Mesendoderm (in vitro differentiated cells): ENCODE results near the gene CFAP221.
"Not testable (repeated sequence)": the region's sequence is repeated elsewhere in the genome, so short reads cannot be mapped to it uniquely, and the experiment has no call there.

Experiments
- DNase-seq: peaks from one replicate; pipeline ENCODE4 v3.0.0; 2013
- H2AK5ac ChIP-seq: 2 replicates; pipeline ENCODE4 v1.6.1; 2013; ENCODE audit warnings: low read length, inconsistent platforms
- H2BK120ac ChIP-seq: 2 replicates; pipeline ENCODE4 v1.6.1; 2013; ENCODE audit warnings: low read depth, mild to moderate bottlenecking, low read length, moderate library complexity, mixed read lengths
- H2BK15ac ChIP-seq: replicated peaks from 2 replicates; pipeline ENCODE4 v1.6.1; 2013; ENCODE audit warnings: low read depth, mild to moderate bottlenecking, moderate library complexity
- H2BK5ac ChIP-seq: 2 replicates; pipeline ENCODE4 v1.6.1; 2013; ENCODE audit warnings: low read length, inconsistent platforms
- H3K18ac ChIP-seq: 2 replicates; pipeline ENCODE4 v1.6.1; 2013; ENCODE audit warnings: mild to moderate bottlenecking, low read length, mixed read lengths
- H3K23ac ChIP-seq: one replicate; pipeline ENCODE4 v1.6.1; 2013; ENCODE audit warnings: low read length
- H3K27ac ChIP-seq: 2 replicates; pipeline ENCODE4 v1.5.1; 2013; ENCODE audit warnings: low read depth, mild to moderate bottlenecking, inconsistent platforms, low read length, moderate library complexity
- H3K27me3 ChIP-seq: 2 replicates; pipeline ENCODE4 v1.6.1; 2013; ENCODE audit warnings: low read length, control low read depth, mild to moderate bottlenecking, inconsistent platforms; ENCODE audit not compliant: insufficient read depth, poor library complexity
- H3K36me3 ChIP-seq: 2 replicates; pipeline ENCODE4 v1.6.1; 2013; ENCODE audit warnings: low read length, inconsistent platforms; ENCODE audit not compliant: control insufficient read depth, insufficient read depth
- H3K4ac ChIP-seq: one replicate; pipeline ENCODE4 v1.6.1; 2013; ENCODE audit warnings: low read depth, mild to moderate bottlenecking, low read length, moderate library complexity
- H3K4me1 ChIP-seq: 2 replicates; pipeline ENCODE4 v1.6.1; 2013; ENCODE audit warnings: low read depth, low read length, inconsistent platforms; ENCODE audit not compliant: control insufficient read depth
- H3K4me2 ChIP-seq: 2 replicates; pipeline ENCODE4 v1.6.1; 2013; ENCODE audit warnings: low read length
- H3K4me3 ChIP-seq: 2 replicates; pipeline ENCODE4 v1.5.1; 2013; ENCODE audit warnings: mild to moderate bottlenecking, low read length
- H3K56ac ChIP-seq: one replicate; pipeline ENCODE4 v1.6.1; 2013; ENCODE audit warnings: low read length
- H3K79me1 ChIP-seq: 2 replicates; pipeline ENCODE4 v1.6.1; 2013; ENCODE audit warnings: low read length, inconsistent platforms
- H3K79me2 ChIP-seq: 2 replicates; pipeline ENCODE4 v1.6.1; 2013; ENCODE audit warnings: mild to moderate bottlenecking, low read length; ENCODE audit not compliant: control insufficient read depth, insufficient read depth
- H3K9ac ChIP-seq: 2 replicates; pipeline ENCODE4 v1.6.1; 2013; ENCODE audit warnings: low read length, inconsistent platforms
- H4K5ac ChIP-seq: one replicate; pipeline ENCODE4 v1.6.1; 2013; ENCODE audit warnings: low read length
- H4K8ac ChIP-seq: one replicate; pipeline ENCODE4 v1.6.1; 2013; ENCODE audit warnings: low read depth, mild to moderate bottlenecking, control low read depth, low read length, moderate library complexity
- WGBS: extraction: QIAGEN DNeasy Blood & Tissue Kit; methylation state at CpG from one replicate; pipeline ENCODE4 v1.1.7; 2013; ENCODE audit warnings: low lambda C conversion rate, missing lambda C conversion rate; ENCODE audit not compliant: insufficient coverage; ENCODE audit errors: extremely low coverage; 5-methylcytosine and 5-hydroxymethylcytosine counted together

The CFAP221 gene

DNA sequence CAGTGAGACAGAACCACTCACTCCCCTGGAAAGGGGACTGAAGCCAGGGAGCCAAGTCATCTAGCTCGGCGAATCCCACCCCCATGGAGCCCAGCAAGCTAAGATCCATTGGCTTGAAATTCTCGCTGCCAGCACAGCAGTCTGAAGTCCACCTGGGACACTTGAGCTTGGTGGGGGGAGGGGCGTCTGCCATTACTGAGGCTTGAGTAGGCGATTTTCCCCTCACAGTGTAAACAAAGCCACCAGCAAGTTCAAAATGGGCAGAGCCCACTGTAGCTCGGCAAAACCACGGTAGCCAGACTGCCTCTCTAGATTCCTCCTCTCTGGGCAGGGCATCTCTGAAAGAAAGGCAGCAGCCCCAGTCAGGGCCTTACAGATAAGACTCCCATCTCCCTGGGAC is 74.5 kb downstream of the CFAP221 start:
- not testable (repeated sequence) for H3K4me1 ChIP-seq, H2BK15ac ChIP-seq, H3K27ac ChIP-seq, H3K18ac ChIP-seq, H3K79me1 ChIP-seq, H3K4me3 ChIP-seq, H3K36me3 ChIP-seq, H3K4ac ChIP-seq, H3K9ac ChIP-seq, H2BK5ac ChIP-seq, H2AK5ac ChIP-seq, DNase-seq, H3K79me2 ChIP-seq, H3K23ac ChIP-seq, H2BK120ac ChIP-seq, H4K5ac ChIP-seq, H4K8ac ChIP-seq, H3K27me3 ChIP-seq, H3K56ac ChIP-seq, H3K4me2 ChIP-seq
- WGBS = no CpG with 5 or more reads among the region's 7 CpGs

DNA sequence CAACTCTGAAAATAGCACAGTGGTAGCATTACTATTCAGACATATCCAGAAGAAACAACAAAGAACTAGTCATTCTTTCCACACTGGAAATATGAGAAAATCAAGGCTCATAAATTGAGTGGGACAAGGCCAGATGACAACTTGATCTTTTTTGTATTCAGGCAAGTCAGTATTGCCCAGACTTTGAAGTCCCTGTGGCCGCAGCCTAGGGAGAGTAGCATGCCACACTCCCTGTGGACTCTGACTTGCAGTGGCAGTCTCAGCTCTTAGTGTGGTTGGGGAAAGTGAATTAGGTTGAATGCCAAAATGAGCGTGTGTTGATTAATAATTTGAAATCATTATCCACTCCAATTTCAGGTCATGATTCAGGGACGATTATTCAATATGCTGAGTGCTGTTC is 81.0 kb downstream of the CFAP221 start:
- no peaks in the 10 kb centered on the region for H3K36me3 ChIP-seq

DNA sequence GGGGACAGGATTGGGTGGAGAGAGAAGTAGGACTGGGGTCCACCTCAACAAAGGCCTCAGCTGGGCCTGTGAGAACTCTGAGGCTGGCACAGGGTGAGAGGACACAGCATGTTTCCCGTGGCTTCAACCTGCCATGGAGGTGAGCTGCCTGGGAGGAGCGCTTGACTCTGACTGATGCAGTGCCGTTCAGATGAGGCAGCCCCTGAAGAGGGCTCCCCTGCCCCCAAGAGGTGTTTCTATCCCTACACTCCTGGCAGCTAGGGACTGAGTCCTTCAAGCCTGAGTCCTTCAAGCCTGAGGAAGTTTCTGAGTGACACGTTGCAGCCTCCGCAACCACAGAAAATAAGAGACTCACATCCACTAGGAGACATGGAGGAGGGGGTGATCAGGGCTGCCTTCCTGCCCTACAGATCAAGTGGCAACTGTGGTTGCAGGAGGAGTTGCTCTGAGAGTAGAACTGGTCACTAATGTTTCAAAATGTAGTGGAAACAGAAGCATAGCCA is 85.1 kb downstream of the CFAP221 start:
- H3K79me1 ChIP-seq = no peaks in the 10 kb centered on the region
- H3K18ac ChIP-seq = no peak overlapping the region
- no peak overlapping the region for H2AK5ac ChIP-seq
- WGBS = no CpG with 5 or more reads among the region's 5 CpGs
- no peak overlapping the region for H3K4me2 ChIP-seq
- no peak overlapping the region for H2BK15ac ChIP-seq
- DNase-seq = peak; percentile 8
- H4K8ac ChIP-seq = no peak overlapping the region
- no peaks in the 10 kb centered on the region for H3K4me1 ChIP-seq
- no peaks in the 10 kb centered on the region for H3K36me3 ChIP-seq
- H3K4ac ChIP-seq = no peak overlapping the region
- H3K79me2 ChIP-seq = no peaks in the 10 kb centered on the region
- no peak overlapping the region for H3K56ac ChIP-seq
- no peak overlapping the region for H2BK5ac ChIP-seq
- no peak overlapping the region for H2BK120ac ChIP-seq
- H3K27ac ChIP-seq = no peak overlapping the region
- H3K9ac ChIP-seq = no peak overlapping the region
- no peak overlapping the region for H3K23ac ChIP-seq
- H3K4me3 ChIP-seq = no peak overlapping the region
- H4K5ac ChIP-seq = no peak overlapping the region
- H3K27me3 ChIP-seq = no peaks in the 10 kb centered on the region

More for the DNA sequence above, 81.0 kb downstream of the CFAP221 start:
- no peak overlapping the region for H3K27ac ChIP-seq
- H3K23ac ChIP-seq = no peak overlapping the region
- no peak overlapping the region for H4K8ac ChIP-seq
- no peaks in the 10 kb centered on the region for H3K79me2 ChIP-seq
- no peak overlapping the region for H3K4me3 ChIP-seq
- H4K5ac ChIP-seq = no peak overlapping the region
- no peaks in the 10 kb centered on the region for H3K4me1 ChIP-seq
- WGBS = no CpG with 5 or more reads among the region's 3 CpGs
- H3K9ac ChIP-seq = no peak overlapping the region
- H3K4ac ChIP-seq = no peak overlapping the region
- no peaks in the 10 kb centered on the region for H3K27me3 ChIP-seq
- H3K4me2 ChIP-seq = no peak overlapping the region
- no peak overlapping the region for H2BK5ac ChIP-seq
- no peak overlapping the region for H2BK15ac ChIP-seq
- no peak overlapping the region for H2AK5ac ChIP-seq
- no peak overlapping the region for H3K56ac ChIP-seq
- no peaks in the 10 kb centered on the region for H3K79me1 ChIP-seq
- no peak overlapping the region for H3K18ac ChIP-seq
- no peak for DNase-seq
- H2BK120ac ChIP-seq = no peak overlapping the region

DNA sequence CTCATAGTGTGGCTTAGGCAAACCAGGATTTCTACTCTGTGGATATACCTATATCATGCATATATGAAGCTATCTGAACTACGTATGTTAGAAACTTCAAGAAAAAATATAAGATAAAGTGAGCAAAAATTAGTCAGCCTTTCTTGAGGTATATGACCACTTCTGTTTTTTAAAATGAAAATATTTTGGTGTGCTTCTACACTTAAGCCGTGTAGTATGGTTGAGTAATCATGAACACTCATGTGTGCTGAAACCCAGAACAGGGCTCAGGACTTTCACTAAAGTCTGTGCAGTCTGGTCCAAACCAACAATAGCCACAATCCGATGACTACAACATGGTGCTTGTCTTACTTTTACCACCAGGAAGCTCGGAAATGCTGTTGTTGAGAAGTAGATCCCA is 85.9 kb downstream of the CFAP221 start:
- Histone ChIP-seq H3K18ac (no peak overlapping the region), H2AK5ac (no peak overlapping the region), H2BK15ac (no peak overlapping the region), H3K4ac (no peak overlapping the region), H3K56ac (no peak overlapping the region), H3K4me2 (no peak overlapping the region), H4K8ac (no peak overlapping the region), H3K4me1 (no peaks in the 10 kb centered on the region), H3K27me3 (no peaks in the 10 kb centered on the region), H3K23ac (no peak overlapping the region), H3K4me3 (no peak overlapping the region), H3K79me1 (no peaks in the 10 kb centered on the region), H3K36me3 (no peaks in the 10 kb centered on the region), H4K5ac (no peak overlapping the region), H3K79me2 (no peaks in the 10 kb centered on the region), H3K9ac (no peak overlapping the region), H3K27ac (no peak overlapping the region), H2BK5ac (no peak overlapping the region), H2BK120ac (no peak overlapping the region)
- DNase-seq = no peak
- WGBS = no CpG with 5 or more reads among the region's 4 CpGs

DNA sequence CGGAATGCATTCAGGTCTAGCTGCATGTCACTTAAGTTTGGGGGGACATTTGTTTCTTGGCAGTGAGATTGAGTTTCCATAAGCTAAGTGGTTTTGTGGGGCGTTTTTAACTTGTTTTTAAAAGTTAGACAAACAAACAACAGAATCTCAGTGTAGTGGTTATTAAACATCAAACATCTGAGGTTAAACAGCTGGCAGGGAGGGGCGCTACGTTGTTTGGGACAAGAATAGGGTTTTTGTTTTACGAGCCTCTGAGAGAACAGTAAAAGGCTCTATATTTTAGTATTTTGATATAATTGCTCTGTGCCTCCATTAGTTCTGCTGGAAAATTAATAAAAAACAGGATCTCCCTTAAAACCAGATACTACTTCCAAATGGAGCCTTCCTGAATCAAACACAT is 93.1 kb downstream of the CFAP221 start:
- Histone ChIP-seq H3K79me1 (no peaks in the 10 kb centered on the region), H3K36me3 (no peaks in the 10 kb centered on the region), H2BK15ac (no peak overlapping the region), H3K4me3 (no peak overlapping the region), H3K27me3 (no peaks in the 10 kb centered on the region), H3K79me2 (no peaks in the 10 kb centered on the region), H3K4me1 (no peaks in the 10 kb centered on the region), H3K18ac (no peak overlapping the region), H3K56ac (no peak overlapping the region), H3K9ac (no peak overlapping the region), H3K27ac (no peak overlapping the region), H4K8ac (no peak overlapping the region), H3K4me2 (no peak overlapping the region), H3K23ac (no peak overlapping the region), H2BK5ac (no peak overlapping the region), H4K5ac (no peak overlapping the region), H2AK5ac (no peak overlapping the region), H3K4ac (no peak overlapping the region), H2BK120ac (no peak overlapping the region)
- WGBS = no CpG with 5 or more reads among the region's 5 CpGs
- DNase-seq = no peak

DNA sequence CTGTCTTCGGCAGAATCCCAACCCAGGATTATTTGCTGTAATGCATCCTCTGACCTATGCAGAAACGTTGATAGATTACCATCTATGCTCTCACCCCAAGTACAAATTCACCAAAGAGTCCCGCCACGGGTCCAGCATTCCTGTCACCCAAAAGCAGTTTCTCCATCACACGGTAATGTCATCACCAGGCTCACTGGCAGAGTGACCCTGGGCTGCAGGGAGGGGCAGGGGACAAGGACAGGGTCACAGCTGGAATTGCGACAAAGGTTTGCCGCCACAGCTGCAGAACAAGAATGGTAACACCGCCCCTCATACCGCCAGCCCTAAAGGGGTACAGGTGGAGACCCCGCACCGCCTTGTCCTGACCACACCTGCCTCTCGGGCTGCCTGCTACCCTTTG is 94.0 kb downstream of the CFAP221 start:
- WGBS = no CpG with 5 or more reads among the region's 12 CpGs
- Histone ChIP-seq H3K9ac (no peak overlapping the region), H3K79me2 (no peaks in the 10 kb centered on the region), H3K4me3 (no peak overlapping the region), H2AK5ac (no peak overlapping the region), H4K8ac (no peak overlapping the region), H3K36me3 (no peaks in the 10 kb centered on the region), H3K23ac (no peak overlapping the region), H3K56ac (no peak overlapping the region), H3K4me1 (no peaks in the 10 kb centered on the region), H2BK120ac (no peak overlapping the region), H3K27me3 (no peaks in the 10 kb centered on the region), H2BK5ac (no peak overlapping the region), H4K5ac (no peak overlapping the region), H2BK15ac (no peak overlapping the region), H3K18ac (no peak overlapping the region), H3K4me2 (no peak overlapping the region), H3K79me1 (no peaks in the 10 kb centered on the region), H3K27ac (no peak overlapping the region), H3K4ac (no peak overlapping the region)
- DNase-seq = no peak
